SK-N-SH (cell line): ENCODE data around the gene BCAS4. TPM values are rescaled to one million over a fixed set of nuclear protein-coding genes. Genes with fewer than 3 reads are reported as not detected.

Experiments used
- CTCF ChIA-PET: fragments of 300-600, 350-600 bp; formaldehyde crosslinking; extraction: SDS; loops from one replicate; lab custom pipeline; 2021; lab: Yijun Ruan, JAX
- POLR2A ChIA-PET: fragments of 350-600 bp; sonication (Branson Sonifier 250); formaldehyde crosslinking; extraction: SDS; loops from one replicate; lab custom pipeline; 2020; ENCODE audit warnings: antibody characterized with exemption, inconsistent platforms; lab: Yijun Ruan, JAX
- DNase-seq: peaks from one replicate; pipeline ENCODE4 v3.0.0; 2012
- H2AFZ ChIP-seq: fragments of 200-600 bp; sonication (generic); 2 replicates; pipeline ENCODE4 v1.8.1; 2016; ENCODE audit warnings: antibody characterized with exemption, mild to moderate bottlenecking, low read depth
- H3F3A ChIP-seq: fragments of 200-600 bp; sonication (generic); replicated peaks from 2 replicates; pipeline ENCODE3; 2016; ENCODE audit warnings: antibody characterized with exemption, mild to moderate bottlenecking; ENCODE audit not compliant: insufficient read depth
- H3K27ac ChIP-seq, 2 experiments: fragments of 200-500 bp in 1 of 2; fragments of 200-600 bp in 1 of 2; sonication (Bioruptor generic) in 1 of 2; sonication (generic), shearing (Covaris generic) in 1 of 2; 2 replicates each; pipeline versions ENCODE4 v1.5.1 to v1.6.1; 2014 to 2016; ENCODE audit warnings: low read depth in 2 of 2, inconsistent platforms in 1 of 2, low read length in 1 of 2, mild to moderate bottlenecking in 1 of 2, mixed read lengths in 1 of 2
- H3K27me3 ChIP-seq: fragments of 200-600 bp; sonication (generic), shearing (Covaris generic); 2 replicates; pipeline ENCODE4 v1.6.1; 2016; ENCODE audit warnings: mixed run types; ENCODE audit not compliant: insufficient read depth
- H3K36me3 ChIP-seq, 2 experiments: fragments of 200-500 bp in 1 of 2; fragments of 200-600 bp in 1 of 2; sonication (Bioruptor generic) in 1 of 2; sonication (generic) in 1 of 2; replicated peaks in 1 of 2; 2 replicates each; pipeline versions ENCODE3 to v1.5.1; 2014 to 2016; ENCODE audit warnings: low read length in 1 of 2, mild to moderate bottlenecking in 1 of 2; ENCODE audit not compliant: insufficient read depth in 2 of 2, control insufficient read depth in 1 of 2
- H3K4me1 ChIP-seq, 2 experiments: fragments of 200-500 bp in 1 of 2; fragments of 200-600 bp in 1 of 2; sonication (Bioruptor generic) in 1 of 2; sonication (generic), shearing (Covaris generic) in 1 of 2; 2 replicates each; pipeline versions ENCODE4 v1.5.1 to v1.6.1; 2014 to 2016; ENCODE audit warnings: low read depth in 1 of 2, low read length in 1 of 2, mixed run types in 1 of 2; ENCODE audit not compliant: insufficient read depth in 2 of 2, control insufficient read depth in 1 of 2
- H3K4me2 ChIP-seq: fragments of 200-600 bp; sonication (generic), shearing (Covaris generic); 2 replicates; pipeline ENCODE4 v1.6.1; 2017; ENCODE audit warnings: mixed run types
- H3K4me3 ChIP-seq, 2 experiments: fragments of 200-500 bp in 1 of 2; fragments of 200-600 bp in 1 of 2; sonication (Bioruptor generic) in 1 of 2; sonication (generic), shearing (Covaris generic) in 1 of 2; 2 replicates each; pipeline versions ENCODE4 v1.5.1 to v1.8.1; 2014 to 2016; ENCODE audit warnings: low read depth in 2 of 2, inconsistent platforms in 1 of 2, low read length in 1 of 2, mild to moderate bottlenecking in 1 of 2, mixed read lengths in 1 of 2, moderate library complexity in 1 of 2
- H3K79me2 ChIP-seq: fragments of 200-600 bp; sonication (generic); 2 replicates; pipeline ENCODE4 v1.8.1; 2017; ENCODE audit warnings: mild to moderate bottlenecking; ENCODE audit not compliant: insufficient read depth
- H3K9ac ChIP-seq: fragments of 200-600 bp; sonication (generic); 2 replicates; pipeline ENCODE4 v1.6.1; 2017; ENCODE audit warnings: mixed run types
- H3K9me2 ChIP-seq: fragments of 200-600 bp; sonication (generic); 2 replicates; pipeline ENCODE4 v1.6.1; 2017; ENCODE audit warnings: mixed run types
- H3K9me3 ChIP-seq: fragments of 200-600 bp; sonication (generic); 2 replicates; pipeline ENCODE4 v1.6.1; 2017; ENCODE audit warnings: mixed run types, mild to moderate bottlenecking, moderate library complexity
- H4K20me1 ChIP-seq: fragments of 200-600 bp; sonication (generic); 2 replicates; pipeline ENCODE4 v1.6.1; 2017; ENCODE audit warnings: mild to moderate bottlenecking, mixed run types; ENCODE audit not compliant: insufficient read depth
- ELF1 ChIP-seq: IDR thresholded peaks from 2 replicates; pipeline ENCODE4 v1.4.0; 2012
- EP300 ChIP-seq, 2 experiments: IDR thresholded peaks; 2 replicates each; pipeline versions ENCODE4 v1.4.0 to v1.6.1; 2012; ENCODE audit warnings: borderline replicate concordance in 1 of 2, low read depth in 1 of 2, low read length in 1 of 2
- GATA2 ChIP-seq: sonication (generic); formaldehyde crosslinking; IDR thresholded peaks from 2 replicates; pipeline ENCODE4 v1.5.0; 2020; ENCODE audit warnings: mild to moderate bottlenecking, missing genetic modification reagents
- MXI1 ChIP-seq: IDR thresholded peaks from 2 replicates; pipeline ENCODE4 v1.6.1; 2012; ENCODE audit warnings: mild to moderate bottlenecking, low read depth, low read length, improper control_type of control experiment
- NRF1 ChIP-seq: IDR thresholded peaks from 2 replicates; pipeline ENCODE4 v1.6.1; 2012; ENCODE audit warnings: low read depth, mild to moderate bottlenecking, low read length
- WGBS: methylation state at CpG from one replicate; pipeline ENCODE4 v1.1.6; 2017; ENCODE audit warnings: low lambda C conversion rate; 5-methylcytosine and 5-hydroxymethylcytosine counted together
- polyA plus RNA-seq, 3 experiments: library from polyadenylated mRNA; depleted of rRNA; stranded (reverse); fragments of >200 nt; gene quantifications; 2 replicates each; pipeline ENCODE4 v1.2.3, GENCODE V29; 2012
- TF ChIP-seq, protein P1 (sequence below): fragments of 200-600 bp; sonication (generic); IDR thresholded peaks from 2 replicates; pipeline ENCODE4 v1.6.1; 2017; ENCODE audit warnings: antibody characterized with exemption, mild to moderate bottlenecking, moderate library complexity
- TF ChIP-seq, protein P2 (sequence below): IDR thresholded peaks from 2 replicates; pipeline ENCODE4; 2012
- TF ChIP-seq, protein P3 (sequence below): IDR thresholded peaks from 2 replicates; pipeline ENCODE4 v1.4.0; 2012; ENCODE audit warnings: low read depth
- TF ChIP-seq, protein P4 (sequence below): IDR thresholded peaks from 2 replicates; pipeline ENCODE4 v1.4.0; 2012; ENCODE audit warnings: low read depth, borderline replicate concordance

Gene BCAS4
- polyA plus RNA-seq, 1 of the 3 experiments (the other 2 are of a cell fraction): 43.8 TPM

DNA sequence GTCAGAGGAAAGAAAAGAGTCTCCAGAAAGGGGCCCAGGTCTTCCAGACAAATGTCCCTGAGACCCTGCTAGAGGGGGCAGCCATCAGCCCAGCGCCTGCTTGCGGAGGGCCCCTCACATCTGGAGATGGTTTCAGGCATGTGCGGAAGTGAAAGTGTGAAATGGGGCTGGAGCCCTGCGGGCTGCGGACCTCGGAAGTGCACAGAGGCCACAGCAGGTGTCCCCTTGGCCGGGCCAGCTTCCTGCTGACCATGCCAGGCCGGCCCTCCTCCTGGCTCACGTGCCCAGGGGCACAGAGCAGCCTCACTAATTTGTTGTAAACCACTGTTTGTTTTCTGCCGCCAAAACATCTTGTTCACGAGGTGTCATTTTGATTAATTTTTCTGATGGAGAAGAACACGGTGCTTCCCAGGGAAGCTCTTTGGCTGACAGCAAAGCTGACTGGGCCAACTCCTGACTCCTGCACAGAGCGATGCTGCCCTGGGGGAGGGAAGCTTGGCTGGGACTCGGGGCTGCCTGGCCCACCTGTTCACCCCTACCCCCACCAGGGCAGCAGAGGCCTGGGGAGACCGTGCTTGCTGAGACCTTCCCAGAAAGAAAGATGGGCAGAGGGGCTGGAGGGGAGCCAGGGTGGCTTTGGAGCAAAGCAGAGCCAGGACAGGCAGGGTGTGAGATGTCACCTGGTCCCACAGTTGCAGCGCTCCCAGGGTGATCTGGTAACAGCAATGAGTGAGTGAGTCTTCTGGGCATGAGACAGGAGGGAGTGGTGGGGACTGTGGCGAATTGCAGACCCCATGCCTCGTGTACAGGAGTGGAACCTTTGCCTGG is 54.2 kb downstream of the BCAS4 start:
- Histone ChIP-seq H3F3A (no peaks in the 10 kb centered on the region), H2AFZ (no peak overlapping the region), H3K27me3 (no peaks in the 10 kb centered on the region), H3K36me3 (no peaks in the 10 kb centered on the region), H3K4me3 (no peak overlapping the region), H3K4me2 (no peak overlapping the region; the same call in 1 of the 2 replicates), H4K20me1 (no peaks in the 10 kb centered on the region), H3K4me1 (peaks cover 9 to 31% of the 10 kb centered on the region in 2 experiments; a peak in 3 of 4 replicates), H3K79me2 (no peaks in the 10 kb centered on the region), H3K27ac (no peak overlapping the region), H3K9me3 (no peaks in the 10 kb centered on the region), H3K9me2 (no peaks in the 10 kb centered on the region), H3K9ac (no peak overlapping the region)
- peak; percentile 76 for DNase-seq
- CTCF ChIA-PET: interaction anchor here (0.6 to 3.2 kb wide), 5 partner anchors 32 to 80 kb away, joined by 3 to 20 read pairs (median 3); partner anchors contain the start of gene BCAS4
- POLR2A ChIA-PET: no interaction called here
- TF ChIP-seq GATA2 (no peak), NRF1 (no peak), MXI1 (peak; percentile 14; the same call in 1 of the 2 replicates), EP300 (IDR thresholded peaks at IDR 0.05; ENCODE audit: borderline replicate concordance in 1 of 2, low read depth in 1 of 2, low read length in 1 of 2) (no peak)
- TF ChIP-seq, protein P1, sequence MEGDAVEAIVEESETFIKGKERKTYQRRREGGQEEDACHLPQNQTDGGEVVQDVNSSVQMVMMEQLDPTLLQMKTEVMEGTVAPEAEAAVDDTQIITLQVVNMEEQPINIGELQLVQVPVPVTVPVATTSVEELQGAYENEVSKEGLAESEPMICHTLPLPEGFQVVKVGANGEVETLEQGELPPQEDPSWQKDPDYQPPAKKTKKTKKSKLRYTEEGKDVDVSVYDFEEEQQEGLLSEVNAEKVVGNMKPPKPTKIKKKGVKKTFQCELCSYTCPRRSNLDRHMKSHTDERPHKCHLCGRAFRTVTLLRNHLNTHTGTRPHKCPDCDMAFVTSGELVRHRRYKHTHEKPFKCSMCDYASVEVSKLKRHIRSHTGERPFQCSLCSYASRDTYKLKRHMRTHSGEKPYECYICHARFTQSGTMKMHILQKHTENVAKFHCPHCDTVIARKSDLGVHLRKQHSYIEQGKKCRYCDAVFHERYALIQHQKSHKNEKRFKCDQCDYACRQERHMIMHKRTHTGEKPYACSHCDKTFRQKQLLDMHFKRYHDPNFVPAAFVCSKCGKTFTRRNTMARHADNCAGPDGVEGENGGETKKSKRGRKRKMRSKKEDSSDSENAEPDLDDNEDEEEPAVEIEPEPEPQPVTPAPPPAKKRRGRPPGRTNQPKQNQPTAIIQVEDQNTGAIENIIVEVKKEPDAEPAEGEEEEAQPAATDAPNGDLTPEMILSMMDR: no peak
- 54% methylated on average over 9 of the region's 18 CpGs for WGBS

DNA sequence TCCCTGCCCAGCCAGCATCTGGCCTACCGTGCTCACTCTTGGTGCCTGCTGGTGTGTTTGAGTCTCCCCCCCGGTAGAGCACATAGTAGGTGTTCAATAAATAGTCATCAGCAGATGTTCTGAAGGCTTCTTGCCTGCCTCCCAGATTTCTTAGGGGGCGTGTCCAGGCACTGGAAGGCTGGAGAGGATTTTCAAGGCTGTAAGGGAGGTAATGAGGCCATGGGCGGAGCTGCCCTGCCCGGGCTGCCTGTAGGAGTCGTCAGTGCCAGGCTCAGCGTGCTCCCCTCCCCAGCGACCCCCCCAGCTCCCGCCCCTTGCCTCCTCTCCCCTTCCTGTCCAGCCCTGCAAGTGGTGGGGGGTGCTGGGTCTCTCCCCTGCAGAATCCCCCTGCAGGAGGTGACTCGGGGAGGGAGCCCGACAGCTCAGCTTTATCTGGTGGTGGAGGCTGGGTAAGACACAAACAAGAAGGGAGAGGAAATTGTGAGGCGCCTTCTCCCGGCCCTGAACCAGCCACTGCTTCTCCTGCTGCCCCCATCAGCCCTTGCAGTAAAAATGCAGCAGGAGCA is 55.9 kb downstream of the BCAS4 start:
- Histone ChIP-seq H3K27me3 (no peaks in the 10 kb centered on the region), H2AFZ (no peak overlapping the region), H3K4me2 (no peak overlapping the region), H3K4me1 (peaks cover 0 to 30% of the 10 kb centered on the region in 2 experiments; a peak in 2 of 4 replicates), H3K4me3 (no peak overlapping the region), H3K9ac (no peak overlapping the region), H3F3A (no peaks in the 10 kb centered on the region), H3K9me3 (no peaks in the 10 kb centered on the region), H3K27ac (no peak overlapping the region)
- CTCF ChIA-PET: interaction anchor here (1.3 kb wide), 1 partner anchor 32 kb away, joined by 3 read pairs; no protein-coding TSS in a partner anchor
- POLR2A ChIA-PET: no interaction called here
- 79% methylated on average over 13 of the region's 13 CpGs for WGBS
- no peak for DNase-seq
- TF ChIP-seq, protein P2, sequence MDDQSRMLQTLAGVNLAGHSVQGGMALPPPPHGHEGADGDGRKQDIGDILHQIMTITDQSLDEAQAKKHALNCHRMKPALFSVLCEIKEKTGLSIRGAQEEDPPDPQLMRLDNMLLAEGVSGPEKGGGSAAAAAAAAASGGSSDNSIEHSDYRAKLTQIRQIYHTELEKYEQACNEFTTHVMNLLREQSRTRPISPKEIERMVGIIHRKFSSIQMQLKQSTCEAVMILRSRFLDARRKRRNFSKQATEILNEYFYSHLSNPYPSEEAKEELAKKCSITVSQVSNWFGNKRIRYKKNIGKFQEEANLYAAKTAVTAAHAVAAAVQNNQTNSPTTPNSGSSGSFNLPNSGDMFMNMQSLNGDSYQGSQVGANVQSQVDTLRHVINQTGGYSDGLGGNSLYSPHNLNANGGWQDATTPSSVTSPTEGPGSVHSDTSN: no peak
- TF ChIP-seq, protein P3, sequence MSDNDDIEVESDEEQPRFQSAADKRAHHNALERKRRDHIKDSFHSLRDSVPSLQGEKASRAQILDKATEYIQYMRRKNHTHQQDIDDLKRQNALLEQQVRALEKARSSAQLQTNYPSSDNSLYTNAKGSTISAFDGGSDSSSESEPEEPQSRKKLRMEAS: no peak
- TF ChIP-seq, protein P4, sequence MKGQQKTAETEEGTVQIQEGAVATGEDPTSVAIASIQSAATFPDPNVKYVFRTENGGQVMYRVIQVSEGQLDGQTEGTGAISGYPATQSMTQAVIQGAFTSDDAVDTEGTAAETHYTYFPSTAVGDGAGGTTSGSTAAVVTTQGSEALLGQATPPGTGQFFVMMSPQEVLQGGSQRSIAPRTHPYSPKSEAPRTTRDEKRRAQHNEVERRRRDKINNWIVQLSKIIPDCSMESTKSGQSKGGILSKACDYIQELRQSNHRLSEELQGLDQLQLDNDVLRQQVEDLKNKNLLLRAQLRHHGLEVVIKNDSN: no peak
- TF ChIP-seq ELF1: no peak
- TF ChIP-seq, all 33 proteins: peak for 0
- Histone ChIP-seq H3K79me2 (no peaks in the 10 kb centered on the region), H3K9me2 (no peaks in the 10 kb centered on the region), H4K20me1 (no peaks in the 10 kb centered on the region), H3K36me3 (no peaks in the 10 kb centered on the region)
